PC-3 (cell line): ENCODE data around the gene RFC1. TPM values are rescaled to one million over a fixed set of nuclear protein-coding genes. Genes with fewer than 3 reads are reported as not detected.

Experiments used
- ATAC-seq: fragments of 200-7000 bp; cut with Tn5 transposase; 2 replicates; pipeline ENCODE4 v1.9.1; 2020; ENCODE audit warnings: mild to moderate bottlenecking, moderate library complexity
- BruUV-seq: library from RNA; stranded (reverse); fragments of 400-500 nt; replicated peaks from 2 replicates; lab custom pipeline; 2021; lab: Mats Ljungman, UMichigan
- CTCF ChIA-PET: fragments of 300-600 bp; sonication (Branson Sonifier 250); formaldehyde crosslinking; loops from one replicate; lab custom pipeline; 2022; ENCODE audit warnings: antibody characterized with exemption; lab: Charles Lee
- POLR2A ChIA-PET: fragments of 300-600 bp; sonication (Branson Sonifier 250); formaldehyde crosslinking; loops from one replicate; lab custom pipeline; 2022; ENCODE audit warnings: antibody characterized with exemption; ENCODE audit not compliant: unreplicated experiment; lab: Charles Lee
- DNase-seq: peaks from one replicate; pipeline ENCODE4 v3.0.0-alpha.2; 2015
- H2AFZ ChIP-seq: fragments of 300-600 bp; sonication (generic); 2 replicates; pipeline ENCODE4 v1.6.0; 2016; ENCODE audit warnings: antibody characterized with exemption, low read length
- H3F3A ChIP-seq: fragments of 300-600 bp; sonication (generic); one replicate; pipeline ENCODE4 v1.6.0; 2017; ENCODE audit warnings: antibody characterized with exemption, low read length, control low read depth, mild to moderate bottlenecking; ENCODE audit not compliant: unreplicated experiment
- H3K27ac ChIP-seq: fragments of 300-600 bp; sonication (generic); 2 replicates; pipeline ENCODE4 v1.5.1; 2016; ENCODE audit warnings: mild to moderate bottlenecking, low read length
- H3K27me3 ChIP-seq: fragments of 300-600 bp; sonication (generic); 2 replicates; pipeline ENCODE4 v1.6.1; 2016; ENCODE audit warnings: low read length, mixed read lengths
- H3K36me3 ChIP-seq: fragments of 300-600 bp; sonication (generic); 2 replicates; pipeline ENCODE4 v1.6.1; 2016; ENCODE audit warnings: low read depth, mixed run types, low read length, mixed read lengths
- H3K4me1 ChIP-seq: fragments of 300-600 bp; sonication (generic); 2 replicates; pipeline ENCODE4 v1.5.1; 2016; ENCODE audit warnings: low read length; ENCODE audit not compliant: insufficient read depth
- H3K4me2 ChIP-seq: fragments of 300-600 bp; sonication (generic); 2 replicates; pipeline ENCODE4 v1.6.0; 2016; ENCODE audit warnings: low read length
- H3K4me3 ChIP-seq: fragments of 300-600 bp; sonication (generic); 2 replicates; pipeline ENCODE4 v1.5.1; 2016; ENCODE audit warnings: mild to moderate bottlenecking, low read length, mixed read lengths
- H3K79me2 ChIP-seq: fragments of 300-600 bp; sonication (generic); 2 replicates; pipeline ENCODE4 v1.6.1; 2017; ENCODE audit warnings: low read length, mixed read lengths
- H3K9ac ChIP-seq: fragments of 300-600 bp; sonication (generic); 2 replicates; pipeline ENCODE4 v1.6.0; 2016; ENCODE audit warnings: mild to moderate bottlenecking, low read length
- H3K9me2 ChIP-seq: fragments of 300-600 bp; sonication (generic); replicated peaks from 2 replicates; pipeline ENCODE4 v1.6.1; 2016; ENCODE audit warnings: mixed run types, low read length, mixed read lengths
- H3K9me3 ChIP-seq: fragments of 300-600 bp; sonication (generic); 2 replicates; pipeline ENCODE4 v1.6.1; 2016; ENCODE audit warnings: low read length, mixed read lengths
- H4K20me1 ChIP-seq: fragments of 300-600 bp; sonication (generic); 2 replicates; pipeline ENCODE4 v1.6.1; 2016; ENCODE audit warnings: low read length, mixed read lengths
- EZH2 ChIP-seq: fragments of 300-600 bp; sonication (generic); IDR thresholded peaks from one replicate; pipeline ENCODE4 v1.6.1; 2017; ENCODE audit warnings: antibody characterized with exemption, mild to moderate bottlenecking, low read length; ENCODE audit not compliant: unreplicated experiment
- EZH2phosphoT487 ChIP-seq: fragments of 300-600 bp; sonication (generic); IDR thresholded peaks from 2 replicates; pipeline ENCODE4 v1.6.1; 2018; ENCODE audit warnings: mild to moderate bottlenecking, antibody characterized with exemption, low read length, borderline replicate concordance
- intact Hi-C: fragments of 100-400 bp; cut with micrococcal nuclease; formaldehyde crosslinking; loops from 2 replicates; pipeline ENCODE4 v1.9.0; 2023
- total RNA-seq: library from RNA; depleted of rRNA; stranded (reverse); fragments of >200 nt; gene quantifications from 2 replicates; pipeline ENCODE4 v1.2.3, GENCODE V29; 2014
- TF ChIP-seq, protein P1 (sequence below): fragments of 300-600 bp; sonication (generic); conservative IDR thresholded peaks from 2 replicates; pipeline ENCODE4 v1.5.1; 2017; ENCODE audit warnings: antibody characterized with exemption, low read depth, mild to moderate bottlenecking, low read length

RFC1 gene
- total RNA-seq, 1 experiment from 2014 or later: 43.9 TPM

DNA sequence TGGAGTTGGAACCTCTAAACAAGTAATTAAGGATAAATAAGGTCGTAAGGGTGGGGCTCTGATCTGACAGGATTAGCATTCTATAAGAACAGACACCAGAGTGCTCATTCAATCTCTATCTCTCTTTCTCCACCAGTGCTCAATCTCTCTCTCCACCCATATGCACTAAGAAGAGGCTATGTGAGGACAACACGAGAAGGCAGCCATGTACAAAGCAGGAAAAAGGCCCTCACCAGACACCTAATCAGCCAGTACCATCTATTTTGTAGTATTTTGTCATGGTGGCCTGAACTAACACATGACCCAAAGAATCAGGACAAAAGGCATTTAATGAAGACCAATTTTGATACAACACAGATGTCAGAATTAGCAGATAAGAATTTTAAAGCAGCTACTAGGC, 16.8 kb downstream of the RFC1 start:
- Histone ChIP-seq H2AFZ (no peak overlapping the region), H3F3A (no peaks in the 10 kb centered on the region), H3K4me3 (no peak overlapping the region), H3K27ac (no peak overlapping the region), H3K4me2 (no peak overlapping the region), H3K9ac (no peak overlapping the region), H3K27me3 (no peaks in the 10 kb centered on the region), H3K36me3 (peaks cover 18% of the 10 kb centered on the region), H3K9me2 (no peaks in the 10 kb centered on the region), H3K9me3 (no peaks in the 10 kb centered on the region), H3K79me2 (peaks cover 44% of the 10 kb centered on the region), H4K20me1 (no peaks in the 10 kb centered on the region), H3K4me1 (peaks cover 7% of the 10 kb centered on the region)
- CTCF ChIA-PET: no interaction called here
- TF ChIP-seq EZH2phosphoT487 (no peak), EZH2 (no peak)
- TF ChIP-seq, protein P1, sequence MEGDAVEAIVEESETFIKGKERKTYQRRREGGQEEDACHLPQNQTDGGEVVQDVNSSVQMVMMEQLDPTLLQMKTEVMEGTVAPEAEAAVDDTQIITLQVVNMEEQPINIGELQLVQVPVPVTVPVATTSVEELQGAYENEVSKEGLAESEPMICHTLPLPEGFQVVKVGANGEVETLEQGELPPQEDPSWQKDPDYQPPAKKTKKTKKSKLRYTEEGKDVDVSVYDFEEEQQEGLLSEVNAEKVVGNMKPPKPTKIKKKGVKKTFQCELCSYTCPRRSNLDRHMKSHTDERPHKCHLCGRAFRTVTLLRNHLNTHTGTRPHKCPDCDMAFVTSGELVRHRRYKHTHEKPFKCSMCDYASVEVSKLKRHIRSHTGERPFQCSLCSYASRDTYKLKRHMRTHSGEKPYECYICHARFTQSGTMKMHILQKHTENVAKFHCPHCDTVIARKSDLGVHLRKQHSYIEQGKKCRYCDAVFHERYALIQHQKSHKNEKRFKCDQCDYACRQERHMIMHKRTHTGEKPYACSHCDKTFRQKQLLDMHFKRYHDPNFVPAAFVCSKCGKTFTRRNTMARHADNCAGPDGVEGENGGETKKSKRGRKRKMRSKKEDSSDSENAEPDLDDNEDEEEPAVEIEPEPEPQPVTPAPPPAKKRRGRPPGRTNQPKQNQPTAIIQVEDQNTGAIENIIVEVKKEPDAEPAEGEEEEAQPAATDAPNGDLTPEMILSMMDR: no peak
- POLR2A ChIA-PET: no interaction called here
- BruUV-seq: no TSS peak
- no peak for ATAC-seq
- intact Hi-C loops: no loop called here
- DNase-seq: no peak

DNA sequence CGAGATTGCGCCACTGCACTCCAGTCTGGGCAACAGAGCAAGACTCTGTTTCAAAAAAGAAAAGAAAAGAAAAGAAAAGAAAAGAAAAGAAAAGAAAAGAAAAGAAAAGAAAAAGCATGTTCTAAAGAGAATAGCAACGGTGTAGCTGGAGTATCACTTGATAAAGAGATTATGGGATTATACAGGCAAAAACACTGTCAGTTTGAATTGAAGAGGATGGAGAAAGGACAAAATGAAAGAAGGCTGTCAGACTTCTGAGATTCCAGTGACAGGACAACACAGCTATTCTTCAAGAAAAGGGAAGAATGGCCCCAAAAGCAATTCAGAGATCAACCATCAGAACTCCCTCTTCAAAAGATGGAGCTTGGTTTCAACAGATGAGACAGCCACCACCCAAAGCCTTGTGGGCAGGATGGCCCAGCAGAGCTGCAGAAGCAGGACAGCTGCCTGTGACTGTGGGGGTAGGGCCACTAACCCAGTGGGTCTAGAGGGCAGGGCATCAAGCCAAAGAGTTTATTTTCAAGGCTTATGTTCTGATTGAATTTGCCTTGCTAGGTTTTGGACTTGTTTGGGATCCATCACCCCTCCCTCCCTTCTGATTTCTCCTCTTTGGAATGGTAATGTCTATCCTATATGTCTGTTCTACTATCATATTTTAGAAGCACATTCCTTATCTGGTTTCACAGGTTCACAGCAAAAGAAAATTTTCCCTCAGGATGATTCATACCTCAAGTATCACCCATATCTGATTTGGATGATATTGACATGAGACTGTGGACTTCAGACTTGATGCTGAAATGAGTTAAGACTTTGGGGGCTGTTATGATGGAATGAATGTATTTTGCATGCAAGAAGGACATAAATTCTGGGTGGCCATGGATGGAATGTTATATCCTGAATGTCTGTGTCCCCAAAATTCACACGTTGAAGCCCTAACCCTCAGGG, 17.5 kb downstream of the RFC1 start:
- Histone ChIP-seq H3K27me3 (no peaks in the 10 kb centered on the region), H3K36me3 (peaks cover 18% of the 10 kb centered on the region), H2AFZ (no peak overlapping the region), H3K4me2 (no peak overlapping the region), H3K79me2 (peaks cover 37% of the 10 kb centered on the region), H3K9ac (no peak overlapping the region), H3K4me1 (peaks cover 7% of the 10 kb centered on the region), H3K9me2 (no peaks in the 10 kb centered on the region), H3K9me3 (no peaks in the 10 kb centered on the region), H3K27ac (no peak overlapping the region), H3F3A (no peaks in the 10 kb centered on the region), H4K20me1 (no peaks in the 10 kb centered on the region), H3K4me3 (no peak overlapping the region)
- ATAC-seq (no peak), DNase-seq (peak; percentile 32)
- TF ChIP-seq EZH2 (no peak), EZH2phosphoT487 (no peak)
- TF ChIP-seq, protein P1: no peak
- ChIA-PET POLR2A (no interaction called here), CTCF (no interaction called here)
- BruUV-seq: no TSS peak
- intact Hi-C loops: no loop called here
